HG03064 (cell line): Measurements from ENCODE around the gene ZNF689.
A peak's percentile ranks its signal among the peaks of the same experiment; 100 is the strongest.
"Not testable (repeated sequence)": the region's sequence is repeated elsewhere in the genome, so short reads cannot be mapped to it uniquely, and the experiment has no call there.

ENCODE experiments used
- ATAC-seq: cut with Tn5 transposase; IDR thresholded peaks from one replicate; pipeline ENCODE4 v1.9.1; 2021; ENCODE audit warnings: low read depth; ENCODE audit not compliant: unreplicated experiment

ZNF689 gene

GRCh38 chr16:30601966-30602365 is 8.2 kb downstream of the ZNF689 start:
- ATAC-seq = no peak

- no peak for ATAC-seq
Observed at GRCh38 chr16:30600929-30601328, 9.3 kb downstream of the ZNF689 start.

DNA sequence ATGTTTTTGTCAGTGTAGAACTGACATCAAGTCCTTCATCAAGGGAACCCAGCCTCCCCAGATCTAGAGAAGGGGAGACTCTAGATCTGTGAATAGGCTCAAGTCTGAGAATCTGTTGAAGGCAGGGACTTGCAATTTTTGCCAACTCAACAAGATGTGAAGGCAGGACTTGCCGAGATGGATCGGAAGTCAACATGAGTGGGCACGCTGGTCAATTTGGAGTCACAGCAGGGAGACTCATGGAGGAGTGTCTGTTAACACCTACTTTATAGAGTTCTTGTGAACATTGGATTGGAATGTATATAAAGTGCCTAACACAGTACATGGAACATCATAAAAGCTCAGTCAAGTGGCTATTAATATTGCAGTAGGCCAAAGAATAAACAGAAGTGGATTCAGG is 10.0 kb downstream of the ZNF689 start:
- ATAC-seq = no peak

DNA sequence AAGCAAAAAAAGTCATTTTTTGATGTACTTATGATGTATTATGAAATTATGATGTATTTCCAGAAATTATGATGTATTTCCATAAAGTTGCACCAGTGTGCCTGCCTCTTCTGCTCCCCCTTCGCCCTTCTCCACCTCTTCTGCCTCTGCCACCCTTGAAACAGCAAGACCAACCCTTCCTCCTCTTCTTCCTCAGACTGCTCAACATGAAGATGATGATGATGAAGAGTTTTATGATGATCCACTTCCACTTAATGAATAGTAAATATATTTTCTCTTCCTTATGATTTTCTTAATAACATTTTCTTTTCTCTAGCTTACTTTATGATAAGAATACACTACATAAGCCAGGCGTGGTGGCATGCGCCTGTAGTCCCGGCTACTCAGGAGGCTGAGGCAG is 17.3 kb downstream of the ZNF689 start:
- ATAC-seq = no peak

GRCh38 chr16:30590869-30591268 is 19.3 kb downstream of the ZNF689 start:
- not testable (repeated sequence) for ATAC-seq

DNA sequence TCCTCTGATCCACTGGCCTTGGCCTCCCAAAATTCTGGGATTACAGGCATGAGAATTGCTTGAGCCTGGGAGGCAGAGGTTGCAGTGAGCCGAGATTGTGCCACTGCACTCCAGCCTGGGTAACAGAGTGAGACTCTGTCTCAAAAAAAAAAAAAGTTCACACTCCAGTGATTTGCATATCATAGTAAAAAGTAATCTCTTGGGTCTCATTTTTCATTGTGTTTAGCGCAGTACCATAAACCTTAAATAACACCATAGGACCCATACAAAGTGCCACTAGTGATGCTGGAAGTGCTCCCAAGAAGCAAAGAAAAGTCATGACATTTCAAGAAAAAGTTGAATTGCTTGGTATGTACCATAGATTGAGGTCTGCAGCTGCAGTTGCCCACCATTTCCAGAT is 20.6 kb downstream of the ZNF689 start:
- not testable (repeated sequence) for ATAC-seq

GRCh38 chr16:30588651-30589050 is 21.5 kb downstream of the ZNF689 start:
- no peak for ATAC-seq

DNA sequence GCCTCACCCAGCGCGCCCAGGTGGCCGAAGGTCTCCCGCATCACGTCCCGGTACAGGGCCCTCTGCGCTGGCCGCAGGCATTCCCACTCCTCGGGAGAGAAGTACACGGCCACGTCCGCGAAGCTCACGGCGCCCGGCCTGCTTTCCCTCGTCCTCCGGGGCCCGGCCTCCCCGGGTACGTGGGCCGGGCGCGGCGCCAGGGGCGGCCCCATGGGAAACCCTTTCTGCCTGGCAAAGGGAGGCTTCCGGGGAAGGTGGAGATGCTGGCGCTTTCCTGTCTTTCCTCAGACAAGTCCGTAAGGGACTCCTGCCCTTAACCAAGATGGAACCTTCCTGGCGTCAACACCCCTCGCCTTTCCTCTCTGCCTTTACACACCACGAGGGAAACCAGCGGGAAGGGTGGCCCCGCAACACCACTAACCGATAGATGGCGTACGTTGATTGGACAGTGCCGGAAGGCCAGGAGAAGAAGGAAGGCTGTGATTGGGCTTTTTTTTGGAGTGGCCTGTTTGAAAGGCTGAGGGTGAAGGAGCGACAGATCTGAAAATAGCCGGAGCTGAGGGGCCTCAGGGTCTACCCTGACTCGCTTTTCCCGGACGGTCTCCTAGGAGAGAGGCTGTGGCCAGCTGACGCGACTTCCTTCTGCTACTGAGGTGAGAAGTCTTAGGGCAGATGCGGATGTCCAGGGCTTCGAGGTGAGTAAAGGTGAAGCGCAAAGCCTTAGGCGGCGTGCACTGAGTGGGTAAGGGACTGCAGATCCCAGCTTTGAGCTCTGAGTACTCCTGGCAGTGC is 24.6 kb downstream of the ZNF689 start, which contains the start of gene ZNF785:
Gene ZNF785 (minus strand): TSS at position 298 of the 792 bp plus-strand sequence. CDS start 86 bp downstream, at position 212.
- ATAC-seq = peak; percentile 64

- peak; percentile 26 for ATAC-seq
Observed at GRCh38 chr16:30585022-30585399, 25.2 kb downstream of the ZNF689 start.

DNA sequence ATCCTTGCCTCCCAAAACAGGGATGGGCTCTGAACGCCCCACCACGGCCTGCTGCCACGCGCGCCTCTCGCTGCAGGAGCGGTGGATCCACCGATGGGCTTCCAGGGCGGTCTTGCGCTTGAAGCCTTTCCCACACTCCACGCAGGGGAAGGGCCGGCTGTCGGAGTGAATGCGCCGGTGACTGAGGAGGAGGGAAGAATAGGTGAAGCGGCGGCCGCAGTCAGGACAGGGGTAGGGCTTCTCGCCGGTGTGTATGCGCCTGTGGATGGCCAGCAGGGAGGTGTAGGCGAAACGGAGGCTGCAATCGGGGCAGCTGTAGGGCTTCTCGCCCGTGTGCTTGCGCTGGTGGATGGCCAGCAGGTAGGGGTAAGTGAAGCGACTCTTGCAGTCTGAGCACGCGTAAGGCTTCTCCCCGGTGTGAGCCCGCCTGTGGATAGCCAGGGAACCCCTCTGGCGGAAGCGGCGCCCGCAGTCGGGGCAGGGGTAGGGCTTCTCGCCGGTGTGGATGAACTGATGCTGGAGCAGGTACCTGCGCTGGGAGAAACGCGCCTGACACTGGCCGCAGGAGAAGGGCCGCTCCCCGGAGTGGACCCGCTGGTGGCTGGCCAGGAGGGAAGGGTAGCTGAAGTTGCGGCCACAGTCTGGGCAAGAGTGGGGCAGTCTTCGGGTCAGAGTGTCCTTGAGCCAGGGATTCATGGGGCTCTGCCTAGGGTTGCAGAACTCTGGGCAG is 27.4 kb downstream of the ZNF689 start:
- ATAC-seq = no peak

GRCh38 chr16:30581457-30581856 is 28.7 kb downstream of the ZNF689 start:
- no peak for ATAC-seq

DNA sequence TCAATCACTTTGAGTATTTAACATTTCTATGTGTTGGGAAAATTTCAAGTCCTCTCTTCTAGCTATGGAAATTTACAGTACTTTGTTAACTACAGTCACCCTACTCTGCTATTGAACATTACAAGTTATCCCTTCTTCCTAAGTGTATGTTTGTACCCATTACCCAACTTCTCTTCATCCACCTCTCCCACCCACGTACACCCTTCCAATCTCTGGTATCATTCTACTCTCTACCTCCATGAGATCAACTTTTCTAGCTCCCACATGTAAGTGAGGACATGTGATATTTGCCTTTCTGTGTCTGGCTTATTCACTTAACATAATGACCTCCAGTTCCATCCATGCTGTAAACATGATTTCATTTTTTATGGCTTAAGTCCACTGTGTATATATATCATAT is 35.5 kb downstream of the ZNF689 start:
- ATAC-seq = no peak

- ATAC-seq = peak; percentile 56
Observed at GRCh38 chr16:30571445-30572322, 38.5 kb downstream of the ZNF689 start, which contains the start of gene ZNF688. TSS of gene ZNF688 (minus strand) at chr16:30571714. CDS start at chr16:30571629, 85 bp downstream.

GRCh38 chr16:30570636-30571444 is 39.3 kb downstream of the ZNF689 start:
- no peak for ATAC-seq

- ATAC-seq = no peak
Observed at GRCh38 chr16:30569746-30570635, 40.2 kb downstream of the ZNF689 start.

DNA sequence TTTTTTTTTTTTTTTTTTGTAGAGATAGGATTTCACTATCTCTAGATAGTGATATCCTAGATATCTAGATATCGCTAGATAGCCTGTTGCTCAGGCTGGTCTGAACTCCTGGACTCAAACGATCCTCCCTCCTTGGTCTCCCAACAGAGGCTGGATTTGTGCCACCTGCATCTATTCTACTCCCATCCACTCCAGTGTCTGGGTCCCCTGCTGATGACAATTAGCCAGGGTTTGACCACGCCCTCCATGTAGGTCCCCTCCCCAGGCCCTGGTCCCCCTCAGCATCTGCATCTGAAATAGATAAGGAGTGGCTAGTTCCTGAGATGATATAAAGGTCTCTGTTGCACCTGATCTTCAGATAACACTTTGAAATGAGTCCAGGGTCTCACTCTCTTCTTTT is 40.9 kb downstream of the ZNF689 start:
- ATAC-seq = no peak

GRCh38 chr16:30567991-30568638 is 42.1 kb downstream of the ZNF689 start:
- no peak for ATAC-seq

- no peak for ATAC-seq
Observed at GRCh38 chr16:30567160-30567990, 42.8 kb downstream of the ZNF689 start.
